HK-2 (cell line): ENCODE measurements around the gene ABCC10.
"Not testable (repeated sequence)": the region's sequence is repeated elsewhere in the genome, so short reads cannot be mapped to it uniquely, and the experiment has no call there.

Experiments
- DNase-seq: peaks from one replicate; pipeline ENCODE4 v3.0.0-alpha.2; 2018; ENCODE audit not compliant: unreplicated experiment

Gene ABCC10

DNA sequence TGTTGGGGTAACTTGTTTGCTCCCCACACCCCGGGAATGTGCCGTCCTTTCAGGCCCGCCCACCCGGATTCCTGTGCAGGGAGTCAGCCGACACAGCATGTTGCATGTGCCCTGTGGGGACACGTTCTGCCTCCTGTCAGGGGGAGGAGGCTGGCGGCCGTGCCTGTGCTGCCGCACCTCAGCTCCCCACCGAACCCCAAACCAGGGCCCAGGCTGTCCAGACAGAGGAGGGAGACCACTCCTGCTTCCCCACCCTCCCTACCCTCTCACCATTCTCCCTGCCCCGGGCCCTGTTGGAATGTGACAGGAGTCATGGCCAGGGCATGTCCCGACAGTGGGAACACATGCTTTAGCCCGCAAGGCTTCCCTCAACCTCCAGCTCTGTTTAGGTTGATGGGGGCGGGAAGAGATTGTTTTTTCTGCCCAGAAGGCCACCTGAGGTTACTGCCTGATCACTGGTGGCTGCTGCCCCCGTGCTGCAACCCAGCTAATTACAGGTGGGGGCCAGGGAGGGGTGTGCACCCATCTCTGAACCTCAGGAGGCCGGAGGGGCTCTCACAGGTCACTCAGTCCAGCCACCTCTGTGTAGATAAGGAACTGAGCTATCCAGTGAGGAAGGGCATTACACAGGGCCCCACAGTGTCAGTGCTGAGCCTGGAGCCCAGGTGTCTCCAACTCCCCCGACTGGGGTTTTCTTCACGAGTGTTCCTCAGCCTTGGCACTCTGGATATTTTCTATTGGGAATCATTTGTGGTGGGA, 69.2 kb downstream of the ABCC10 start:
- peak; percentile 69 for DNase-seq

- no peak for DNase-seq
Observed at GRCh38 chr6:43497129-43497396, 69.7 kb downstream of the ABCC10 start.

DNA sequence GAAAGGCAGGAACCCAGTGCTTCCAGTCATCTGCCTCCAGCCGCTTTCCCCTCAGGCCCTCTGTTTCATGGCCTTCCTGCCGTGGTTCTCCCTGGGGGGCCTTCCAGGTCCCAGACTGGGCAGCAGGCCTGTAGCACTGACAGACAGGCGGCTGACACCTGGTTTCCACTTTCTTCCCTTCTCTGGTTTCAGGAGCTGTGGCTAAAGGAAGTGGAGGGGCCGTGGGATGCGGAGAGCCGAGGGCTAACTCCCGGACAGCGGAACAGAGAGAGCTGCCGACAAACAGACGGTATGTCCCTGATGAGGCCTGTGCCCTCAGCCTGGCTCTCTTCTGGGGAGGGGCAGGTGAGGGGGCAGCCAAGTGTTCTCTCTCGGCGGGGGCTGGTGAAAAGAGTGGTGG, 70.3 kb downstream of the ABCC10 start:
- no peak for DNase-seq

DNA sequence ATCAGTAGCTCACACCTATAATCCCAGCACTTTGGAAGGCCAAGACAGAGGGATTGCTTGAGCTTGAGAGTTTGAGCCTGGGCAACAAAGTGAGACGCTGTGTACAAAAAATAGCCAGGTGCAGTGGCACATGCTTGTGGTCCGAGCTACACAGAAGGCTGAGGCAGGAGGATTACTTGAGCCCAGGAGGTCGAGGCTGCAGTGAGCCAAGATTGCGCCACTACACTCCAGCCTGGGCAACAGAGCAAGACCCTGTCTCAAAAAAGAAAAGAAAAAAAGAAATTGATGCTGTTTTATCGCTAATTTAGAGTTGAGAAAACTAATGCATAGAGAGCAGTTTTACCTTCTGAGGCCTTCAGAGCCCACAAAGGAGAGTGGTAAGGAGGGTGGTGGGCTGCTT, 71.0 kb downstream of the ABCC10 start:
- DNase-seq = not testable (repeated sequence)

- DNase-seq = no peak
Observed at GRCh38 chr6:43499028-43499815, 71.9 kb downstream of the ABCC10 start.
